HepG2 (cell line): Measurements from ENCODE around the gene EEF1E1. TPM values are rescaled to one million over a fixed set of nuclear protein-coding genes. Genes with fewer than 3 reads are reported as not detected.
A peak's percentile ranks its signal among the peaks of the same experiment; 100 is the strongest.

ENCODE experiments used
- CHCHD3 ChIP-seq: sonication (generic); formaldehyde crosslinking; IDR thresholded peaks from 2 replicates; pipeline ENCODE4 v1.8.0; 2022; ENCODE audit warnings: mild to moderate bottlenecking, missing genetic modification reagents, moderate library complexity
- EED ChIP-seq: sonication (generic); formaldehyde crosslinking; IDR thresholded peaks from 2 replicates; pipeline ENCODE4 v1.5.0; 2020; ENCODE audit warnings: mild to moderate bottlenecking, missing genetic modification reagents
- EHMT2 ChIP-seq: fragments of 200-600 bp; sonication (generic); IDR thresholded peaks from 2 replicates; pipeline ENCODE4 v1.7.0; 2017; ENCODE audit warnings: antibody characterized with exemption, low read depth, low read length, borderline replicate concordance
- MAFF ChIP-seq: IDR thresholded peaks from 2 replicates; pipeline ENCODE4 v1.6.1; 2011; ENCODE audit warnings: low read depth, low read length, improper control_type of control experiment
- NFKB2 ChIP-seq: sonication (generic); formaldehyde crosslinking; IDR thresholded peaks from 2 replicates; pipeline ENCODE4 v1.4.0; 2020; ENCODE audit warnings: missing genetic modification reagents, borderline replicate concordance
- PAF1 ChIP-seq: IDR thresholded peaks from 2 replicates; pipeline ENCODE4 v1.6.1; 2016; ENCODE audit warnings: missing genetic modification reagents, missing compliant biosample characterization
- TEAD3 ChIP-seq: optimal IDR thresholded peaks from 2 replicates; pipeline ENCODE3; 2016; ENCODE audit warnings: borderline replicate concordance
- THAP11 ChIP-seq: IDR thresholded peaks from 2 replicates; pipeline ENCODE4 v1.6.1; 2016; ENCODE audit warnings: missing biosample characterization, missing genetic modification reagents
- THAP9 ChIP-seq: sonication (generic); formaldehyde crosslinking; IDR thresholded peaks from 2 replicates; pipeline ENCODE4; 2020; ENCODE audit warnings: missing genetic modification reagents, mild to moderate bottlenecking, borderline replicate concordance
- ZBTB8A ChIP-seq: sonication (generic); formaldehyde crosslinking; IDR thresholded peaks from 2 replicates; pipeline ENCODE4 v1.4.0; 2020; ENCODE audit warnings: mild to moderate bottlenecking, low read depth, missing genetic modification reagents, borderline replicate concordance
- ZFP37 ChIP-seq: sonication (generic); formaldehyde crosslinking; IDR thresholded peaks from 2 replicates; pipeline ENCODE4 v1.4.0; 2020; ENCODE audit warnings: missing genetic modification reagents, borderline replicate concordance
- ZNF124 ChIP-seq: sonication (generic); formaldehyde crosslinking; IDR thresholded peaks from 2 replicates; pipeline ENCODE4 v1.4.0; 2020; ENCODE audit warnings: missing genetic modification reagents
- ZNF142 ChIP-seq: sonication (generic); formaldehyde crosslinking; IDR thresholded peaks from 2 replicates; pipeline ENCODE4 v1.4.0; 2020; ENCODE audit warnings: missing genetic modification reagents
- ZNF232 ChIP-seq: sonication (generic); formaldehyde crosslinking; IDR thresholded peaks from 2 replicates; pipeline ENCODE4 v1.4.0; 2020; ENCODE audit warnings: missing genetic modification reagents, borderline replicate concordance
- ZNF326 ChIP-seq: sonication (generic); formaldehyde crosslinking; IDR thresholded peaks from 2 replicates; pipeline ENCODE4 v1.4.0; 2020; ENCODE audit warnings: missing genetic modification reagents, borderline replicate concordance
- ZNF335 ChIP-seq: sonication (generic); formaldehyde crosslinking; IDR thresholded peaks from 2 replicates; pipeline ENCODE4 v1.4.0; 2020; ENCODE audit warnings: missing genetic modification reagents
- ZNF350 ChIP-seq: sonication (generic); formaldehyde crosslinking; IDR thresholded peaks from 2 replicates; pipeline ENCODE4 v1.4.0; 2020; ENCODE audit warnings: mild to moderate bottlenecking, low read depth, missing genetic modification reagents, borderline replicate concordance
- ZNF431 ChIP-seq: sonication (generic); formaldehyde crosslinking; IDR thresholded peaks from 2 replicates; pipeline ENCODE4 v1.9.0; 2022; ENCODE audit warnings: missing genetic modification reagents, low read depth, mild to moderate bottlenecking, borderline replicate concordance
- ZNF83 ChIP-seq: sonication (generic); formaldehyde crosslinking; IDR thresholded peaks from 2 replicates; pipeline ENCODE4 v1.4.0; 2020; ENCODE audit warnings: missing genetic modification reagents, mild to moderate bottlenecking, borderline replicate concordance
- ZNF879 ChIP-seq: sonication (generic); formaldehyde crosslinking; IDR thresholded peaks from 2 replicates; pipeline ENCODE4 v1.8.1; 2023; ENCODE audit warnings: missing genetic modification reagents
- polyA plus RNA-seq, 8 experiments: library from polyadenylated mRNA; depleted of rRNA in 3 of 8; stranded (reverse) in 7 of 8; unstranded in 1 of 8; fragments of >200 nt; fragmentation: Illumina TruSeq in 4 of 8; extraction: Trizol in 4 of 8; gene quantifications; 2 replicates each; pipeline versions ENCODE4 v1.2.1 to v1.2.3, GENCODE V29; 2011 to 2016; ENCODE audit warnings: low read depth in 4 of 8, missing spikeins in 1 of 8, mixed read lengths in 1 of 8; ENCODE audit not compliant: insufficient read depth in 1 of 8
- total RNA-seq, 5 experiments: library from RNA; depleted of rRNA; stranded (reverse); fragments of >200 nt; fragmentation: Illumina TruSeq; extraction: Trizol; gene quantifications; 2 replicates each; pipeline ENCODE4 v1.2.3, GENCODE V29; 2016; ENCODE audit warnings: low read depth in 1 of 5
- TF ChIP-seq, protein P1 (sequence below): sonication (generic); formaldehyde crosslinking; IDR thresholded peaks from 2 replicates; pipeline ENCODE4 v1.8.0; 2022; ENCODE audit warnings: missing genetic modification reagents, mild to moderate bottlenecking, moderate library complexity, borderline replicate concordance

Gene EEF1E1
- total and polyA plus RNA-seq, 2 of the 13 experiments (the other 11 are each of a cell fraction or from before 2014, with no cell fraction given), result 128 to 188 TPM

- TF ChIP-seq ZNF142 (CRISPR knock-in tag) (no peak), ZBTB8A (no peak), EHMT2 (no peak), PAF1 (CRISPR knock-in tag) (no peak), ZFP37 (CRISPR knock-in tag) (no peak), EED (CRISPR knock-in tag) (no peak), MAFF (no peak), CHCHD3 (CRISPR knock-in tag) (no peak), ZNF326 (no peak), ZNF431 (CRISPR knock-in tag) (no peak), TEAD3 (CRISPR knock-in tag) (peak; percentile 100), ZNF879 (CRISPR knock-in tag) (0 out of 2 replicates have a peak, but pooled peaks have one; percentile 20), THAP9 (CRISPR knock-in tag) (no peak), ZNF335 (CRISPR knock-in tag) (peak; percentile 69; the same call in 1 of the 2 replicates), ZNF232 (no peak), NFKB2 (CRISPR knock-in tag) (no peak), ZNF350 (CRISPR knock-in tag) (peak; percentile 89), THAP11 (peak; percentile 65), ZNF124 (CRISPR knock-in tag) (peak; percentile 74; the same call in 1 of the 2 replicates), ZNF83 (CRISPR knock-in tag) (no peak)
- TF ChIP-seq, protein P1, sequence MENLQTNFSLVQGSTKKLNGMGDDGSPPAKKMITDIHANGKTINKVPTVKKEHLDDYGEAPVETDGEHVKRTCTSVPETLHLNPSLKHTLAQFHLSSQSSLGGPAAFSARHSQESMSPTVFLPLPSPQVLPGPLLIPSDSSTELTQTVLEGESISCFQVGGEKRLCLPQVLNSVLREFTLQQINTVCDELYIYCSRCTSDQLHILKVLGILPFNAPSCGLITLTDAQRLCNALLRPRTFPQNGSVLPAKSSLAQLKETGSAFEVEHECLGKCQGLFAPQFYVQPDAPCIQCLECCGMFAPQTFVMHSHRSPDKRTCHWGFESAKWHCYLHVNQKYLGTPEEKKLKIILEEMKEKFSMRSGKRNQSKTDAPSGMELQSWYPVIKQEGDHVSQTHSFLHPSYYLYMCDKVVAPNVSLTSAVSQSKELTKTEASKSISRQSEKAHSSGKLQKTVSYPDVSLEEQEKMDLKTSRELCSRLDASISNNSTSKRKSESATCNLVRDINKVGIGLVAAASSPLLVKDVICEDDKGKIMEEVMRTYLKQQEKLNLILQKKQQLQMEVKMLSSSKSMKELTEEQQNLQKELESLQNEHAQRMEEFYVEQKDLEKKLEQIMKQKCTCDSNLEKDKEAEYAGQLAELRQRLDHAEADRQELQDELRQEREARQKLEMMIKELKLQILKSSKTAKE, result peak; percentile 51; the same call in 1 of the 2 replicates
Observed at GRCh38 chr6:8085053-8085511, 17.3 kb downstream of the EEF1E1 start (continued).
